ENCODE results near the gene CASZ1. TPM values are rescaled to one million over a fixed set of nuclear protein-coding genes. Genes with fewer than 3 reads are reported as not detected.

Gene CASZ1
- total RNA-seq, 4 donors from 2014 or later, result 5.2 to 38.5 (median 18.7) TPM

DNA sequence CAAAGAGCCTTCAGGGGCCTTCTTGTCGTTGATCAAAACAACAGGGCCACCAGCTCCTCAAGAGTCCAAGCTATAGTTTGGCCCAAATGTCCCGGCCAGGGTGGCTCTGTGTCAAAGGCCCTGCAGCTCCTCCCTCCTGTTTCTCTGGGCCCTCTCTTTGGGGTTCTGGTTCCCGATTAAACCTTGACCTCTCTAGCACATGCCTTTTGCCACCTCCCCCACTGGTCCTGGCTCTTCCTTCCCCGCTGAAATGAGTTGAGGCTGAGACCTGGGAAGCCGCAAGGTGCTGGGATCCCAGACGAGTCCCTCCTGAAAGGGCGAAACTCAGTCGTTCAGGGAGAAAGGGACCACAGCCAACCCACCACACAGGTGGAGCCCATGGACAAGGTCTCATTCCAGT, 56.9 kb downstream of the CASZ1 start:
- Histone ChIP-seq H3K4me1 (peaks cover 37 to 42% of the 10 kb centered on the region in 2 donors), H3K27ac (peak overlapping the region in 1 of 3 donors; percentile 95), H3K36me3 (no peaks in the 10 kb centered on the region), H3K4me3 (replicated peaks in 1 of 3) (no peak overlapping the region), H3K27me3 (no peaks in the 10 kb centered on the region), H3K9me3 (no peaks in the 10 kb centered on the region)
- TF ChIP-seq POLR2A (IDR thresholded peaks at IDR 0.05), result no peak
- TF ChIP-seq, protein P1, sequence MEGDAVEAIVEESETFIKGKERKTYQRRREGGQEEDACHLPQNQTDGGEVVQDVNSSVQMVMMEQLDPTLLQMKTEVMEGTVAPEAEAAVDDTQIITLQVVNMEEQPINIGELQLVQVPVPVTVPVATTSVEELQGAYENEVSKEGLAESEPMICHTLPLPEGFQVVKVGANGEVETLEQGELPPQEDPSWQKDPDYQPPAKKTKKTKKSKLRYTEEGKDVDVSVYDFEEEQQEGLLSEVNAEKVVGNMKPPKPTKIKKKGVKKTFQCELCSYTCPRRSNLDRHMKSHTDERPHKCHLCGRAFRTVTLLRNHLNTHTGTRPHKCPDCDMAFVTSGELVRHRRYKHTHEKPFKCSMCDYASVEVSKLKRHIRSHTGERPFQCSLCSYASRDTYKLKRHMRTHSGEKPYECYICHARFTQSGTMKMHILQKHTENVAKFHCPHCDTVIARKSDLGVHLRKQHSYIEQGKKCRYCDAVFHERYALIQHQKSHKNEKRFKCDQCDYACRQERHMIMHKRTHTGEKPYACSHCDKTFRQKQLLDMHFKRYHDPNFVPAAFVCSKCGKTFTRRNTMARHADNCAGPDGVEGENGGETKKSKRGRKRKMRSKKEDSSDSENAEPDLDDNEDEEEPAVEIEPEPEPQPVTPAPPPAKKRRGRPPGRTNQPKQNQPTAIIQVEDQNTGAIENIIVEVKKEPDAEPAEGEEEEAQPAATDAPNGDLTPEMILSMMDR (IDR thresholded peaks at IDR 0.05), result no peak
- intact Hi-C loops (cut with DNase I), result no loop called here
- 86 to 90% methylated on average over 8 of the region's 8 CpGs for WGBS, 2 donors
- DNase-seq, result no peak

DNA sequence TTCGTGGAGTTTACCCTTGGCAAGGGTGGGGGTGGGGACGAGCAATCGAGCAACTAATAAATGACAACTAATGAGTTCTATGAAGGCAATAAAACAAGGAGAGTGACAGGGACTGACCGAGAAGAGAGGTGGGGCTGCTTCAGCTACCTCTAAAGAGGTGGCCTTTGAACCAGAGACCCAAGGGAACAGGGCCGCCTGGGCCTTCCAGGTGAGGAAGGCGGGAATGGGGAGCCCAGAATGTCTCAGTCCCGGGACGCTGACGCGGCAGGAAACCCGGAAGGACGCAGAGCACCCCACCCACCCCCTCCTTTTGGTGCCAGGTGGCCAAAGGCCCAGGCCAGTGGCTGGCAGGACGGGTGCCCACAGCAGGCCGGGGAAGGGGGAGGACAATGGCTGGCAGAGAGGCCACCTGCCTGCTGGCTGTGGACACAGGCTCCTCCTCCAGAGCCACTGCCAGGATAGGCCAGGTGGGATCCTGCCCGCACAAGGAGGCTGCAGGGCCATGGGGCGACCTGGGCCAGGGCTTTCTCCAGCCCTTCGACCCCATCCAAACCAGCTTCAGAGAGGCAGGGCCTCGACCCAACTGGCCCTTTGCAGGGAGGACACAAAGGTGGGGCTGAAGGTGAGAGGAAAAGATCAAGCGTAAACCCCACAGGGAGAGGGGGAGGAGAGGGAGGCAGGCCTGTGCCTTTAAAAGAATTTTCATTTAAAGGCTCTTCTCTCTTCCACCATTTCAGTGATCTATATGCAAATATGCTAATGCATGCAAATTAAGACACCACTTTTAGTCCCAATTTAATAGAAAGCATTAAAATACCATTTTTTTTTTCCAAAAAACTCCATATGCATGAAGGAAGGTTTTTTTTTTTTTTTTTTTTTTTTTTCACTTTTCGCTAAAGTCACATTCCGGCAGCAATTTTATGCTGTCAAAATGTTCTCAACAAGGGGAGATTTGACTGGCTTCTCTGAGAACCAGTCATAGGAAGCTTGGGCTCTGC, 58.1 kb downstream of the CASZ1 start:
- intact Hi-C loops (cut with DNase I), result no loop called here
- Histone ChIP-seq H3K9me3 (no peaks in the 10 kb centered on the region), H3K36me3 (no peaks in the 10 kb centered on the region), H3K4me3 (replicated peaks in 1 of 3) (no peak overlapping the region), H3K27me3 (no peaks in the 10 kb centered on the region), H3K27ac (peak overlapping the region; percentile 92 to 96 (median 95)), H3K4me1 (peaks cover 48 to 51% of the 10 kb centered on the region in 2 donors)
- 64 to 66% methylated on average over 19 of the region's 21 CpGs for WGBS, 2 donors
- peak; percentile 73 to 74 for DNase-seq
- TF ChIP-seq, protein P1 (IDR thresholded peaks at IDR 0.05), result no peak
- peak in 1 of 2 donors; percentile 15 for TF ChIP-seq POLR2A (IDR thresholded peaks at IDR 0.05)

DNA sequence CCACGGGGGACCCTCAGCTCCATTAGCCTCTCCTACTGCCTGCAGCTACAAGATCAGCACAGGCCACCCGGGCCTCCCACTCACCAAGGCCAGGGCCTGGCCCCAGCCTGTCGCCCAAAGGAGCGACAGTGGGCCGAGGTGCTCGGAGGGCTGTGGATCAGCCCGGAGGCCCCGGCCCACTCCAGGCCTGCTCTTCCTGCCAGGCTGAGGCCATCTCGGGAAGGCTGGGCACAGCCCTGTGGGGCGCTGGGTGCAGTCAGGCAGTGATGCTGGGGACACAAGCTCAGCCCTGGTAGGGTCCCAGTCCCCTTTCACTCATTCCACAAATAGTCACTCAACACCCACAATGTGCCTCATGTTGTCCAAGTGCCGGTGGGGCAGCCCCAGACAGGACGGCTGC, 58.8 kb downstream of the CASZ1 start:
- WGBS, 2 donors, result 45 to 49% methylated on average over 6 to 9 of the region's 12 CpGs
- no peaks in the 10 kb centered on the region for H3K9me3 ChIP-seq
- intact Hi-C loops (cut with DNase I), result no loop called here
- H3K27ac ChIP-seq, result peak overlapping the region; percentile 92 to 96 (median 95)
- TF ChIP-seq, protein P1 (IDR thresholded peaks at IDR 0.05), result no peak
- TF ChIP-seq POLR2A (IDR thresholded peaks at IDR 0.05), result no peak
- peak; percentile 48 to 49 for DNase-seq
- no peaks in the 10 kb centered on the region for H3K36me3 ChIP-seq
- no peak overlapping the region for H3K4me3 ChIP-seq (replicated peaks in 1 of 3)
- no peaks in the 10 kb centered on the region for H3K27me3 ChIP-seq
- peaks cover 50 to 51% of the 10 kb centered on the region in 2 donors for H3K4me1 ChIP-seq

DNA sequence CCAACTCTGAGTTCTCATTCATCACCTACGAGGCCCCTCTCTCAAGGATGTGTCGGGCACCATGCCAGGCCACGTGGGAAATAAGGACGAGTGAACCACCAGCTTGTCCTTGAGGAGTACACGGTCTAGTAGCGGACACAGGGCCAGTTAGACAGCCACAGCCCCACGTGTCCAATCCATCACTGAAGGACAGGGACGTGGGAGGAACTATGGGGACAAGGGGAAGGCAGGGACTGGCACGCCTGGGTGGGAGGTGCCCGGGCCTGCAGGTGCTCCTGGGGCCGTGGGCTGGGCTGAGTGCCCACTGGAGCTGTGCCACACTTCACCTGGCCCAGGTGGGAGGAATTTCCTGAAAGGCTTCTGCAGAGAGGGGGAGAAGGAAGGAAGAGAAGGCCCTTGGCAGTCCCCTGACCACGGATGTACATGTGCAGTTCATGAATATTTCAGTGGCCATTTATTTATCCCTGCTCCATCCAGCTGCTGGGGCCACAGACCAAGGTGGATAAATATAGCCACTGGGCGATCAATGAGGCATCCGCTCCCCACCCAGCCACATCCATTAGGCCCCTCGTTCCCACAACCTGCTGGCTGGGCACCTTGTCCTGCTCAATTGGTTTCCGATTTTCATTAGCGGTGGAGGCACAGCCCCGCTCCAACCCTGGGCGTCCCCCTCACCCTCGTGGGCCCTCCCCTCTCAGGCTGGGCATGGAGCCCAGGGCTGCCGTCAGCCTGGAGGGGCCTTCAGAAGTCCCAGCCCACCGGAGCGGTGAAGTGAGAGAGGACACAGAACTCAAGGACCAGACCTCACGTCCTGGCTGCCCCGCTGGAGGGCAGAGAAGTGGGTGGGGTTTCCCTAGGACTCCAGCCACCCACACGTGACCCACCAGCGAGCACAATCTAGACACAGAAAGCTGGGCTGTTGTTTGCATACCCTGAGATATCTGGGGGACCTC, 59.5 kb downstream of the CASZ1 start:
- no peaks in the 10 kb centered on the region for H3K9me3 ChIP-seq
- peaks cover 50 to 51% of the 10 kb centered on the region in 2 donors for H3K4me1 ChIP-seq
- peak overlapping the region; percentile 92 to 96 (median 95) for H3K27ac ChIP-seq
- DNase-seq, result peak; percentile 98 to 99
- WGBS, 2 donors, result 11 to 21% methylated on average over 21 to 24 of the region's 27 CpGs
- H3K4me3 ChIP-seq (replicated peaks in 1 of 3), result no peak overlapping the region
- no peaks in the 10 kb centered on the region for H3K36me3 ChIP-seq
- no peaks in the 10 kb centered on the region for H3K27me3 ChIP-seq
- TF ChIP-seq, protein P1 (IDR thresholded peaks at IDR 0.05), result no peak
- peak in 1 of 2 donors; percentile 44 for TF ChIP-seq POLR2A (IDR thresholded peaks at IDR 0.05)
- intact Hi-C loops (cut with DNase I), result no loop called here

Measured in thyroid gland (tissue), 4 donors.